Peyer's patch (tissue), 4 donors: ENCODE measurements around the gene NOX5. TPM values are rescaled to one million over a fixed set of nuclear protein-coding genes. Genes with fewer than 3 reads are reported as not detected.
A peak's percentile ranks its signal among the peaks of the same experiment; 100 is the strongest.

Source experiments
- DNase-seq, 3 donors: peaks; one replicate each; pipeline ENCODE4 v3.0.0-alpha.2; 2017 to 2019
- H3K27ac ChIP-seq, 4 donors: fragments of 200-600 bp; sonication (generic); one replicate each; pipeline ENCODE4 v1.5.1; 2016 to 2019
- H3K27me3 ChIP-seq, 2 donors: fragments of 200-600 bp; sonication (generic); one replicate each; pipeline ENCODE4 v1.5.1; 2019
- H3K36me3 ChIP-seq, 3 donors: fragments of 200-600 bp; sonication (generic); one replicate each; pipeline ENCODE4 v1.5.1; 2016 to 2019
- H3K4me1 ChIP-seq, 4 donors: fragments of 200-600 bp; sonication (generic); one replicate each; pipeline ENCODE4 v1.5.1; 2016 to 2019
- H3K4me3 ChIP-seq, 4 donors: fragments of 200-600 bp; sonication (generic); 1 replicate in 3 of 4; 2 replicates in 1 of 4; pipeline ENCODE4 v1.5.1; 2016 to 2019; ENCODE audit warnings: mild to moderate bottlenecking in 1 of 4
- H3K9me3 ChIP-seq, 4 donors: fragments of 200-600 bp; sonication (generic); one replicate each; pipeline ENCODE4 v1.5.1; 2016 to 2019; ENCODE audit warnings: mild to moderate bottlenecking in 1 of 4
- POLR2A ChIP-seq, 2 donors: fragments of 450-650 bp; IDR thresholded peaks; one replicate each; pipeline ENCODE4 v1.5.1; 2017; ENCODE audit warnings: antibody characterized with exemption in 2 of 2, mild to moderate bottlenecking in 2 of 2, moderate library complexity in 2 of 2
- total RNA-seq, 4 donors: library from RNA; depleted of rRNA; stranded (reverse); fragments of >200 nt; gene quantifications; one replicate each; pipeline ENCODE4 v1.1.0, GENCODE V29; 2016
- TF ChIP-seq, protein P1 (sequence below), 6 experiments: fragments of 450-650 bp in 4 of 6; fragments of 200-600 bp in 2 of 6; sonication (generic) in 1 of 6; IDR thresholded peaks; one replicate each; pipeline ENCODE4 v1.5.1; 2017 to 2019; ENCODE audit warnings: antibody characterized with exemption in 6 of 6, mild to moderate bottlenecking in 3 of 6, moderate library complexity in 1 of 6

NOX5 gene
- total RNA-seq, 4 donors from 2014 or later = 0.13 to 5.0 TPM; not detected in 2

- H3K36me3 ChIP-seq = no peaks in the 10 kb centered on the region
- no peak for DNase-seq
- H3K27me3 ChIP-seq = no peaks in the 10 kb centered on the region
- no peak overlapping the region for H3K4me3 ChIP-seq
- H3K4me1 ChIP-seq = no peaks in the 10 kb centered on the region
- TF ChIP-seq, protein P1, sequence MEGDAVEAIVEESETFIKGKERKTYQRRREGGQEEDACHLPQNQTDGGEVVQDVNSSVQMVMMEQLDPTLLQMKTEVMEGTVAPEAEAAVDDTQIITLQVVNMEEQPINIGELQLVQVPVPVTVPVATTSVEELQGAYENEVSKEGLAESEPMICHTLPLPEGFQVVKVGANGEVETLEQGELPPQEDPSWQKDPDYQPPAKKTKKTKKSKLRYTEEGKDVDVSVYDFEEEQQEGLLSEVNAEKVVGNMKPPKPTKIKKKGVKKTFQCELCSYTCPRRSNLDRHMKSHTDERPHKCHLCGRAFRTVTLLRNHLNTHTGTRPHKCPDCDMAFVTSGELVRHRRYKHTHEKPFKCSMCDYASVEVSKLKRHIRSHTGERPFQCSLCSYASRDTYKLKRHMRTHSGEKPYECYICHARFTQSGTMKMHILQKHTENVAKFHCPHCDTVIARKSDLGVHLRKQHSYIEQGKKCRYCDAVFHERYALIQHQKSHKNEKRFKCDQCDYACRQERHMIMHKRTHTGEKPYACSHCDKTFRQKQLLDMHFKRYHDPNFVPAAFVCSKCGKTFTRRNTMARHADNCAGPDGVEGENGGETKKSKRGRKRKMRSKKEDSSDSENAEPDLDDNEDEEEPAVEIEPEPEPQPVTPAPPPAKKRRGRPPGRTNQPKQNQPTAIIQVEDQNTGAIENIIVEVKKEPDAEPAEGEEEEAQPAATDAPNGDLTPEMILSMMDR (IDR thresholded peaks at IDR 0.05) = no peak
- no peak for TF ChIP-seq POLR2A (IDR thresholded peaks at IDR 0.05)
- H3K27ac ChIP-seq = no peak overlapping the region
- no peaks in the 10 kb centered on the region for H3K9me3 ChIP-seq
Measured at GRCh38 chr15:69021895-69022294, 7.4 kb downstream of the NOX5 start.

DNA sequence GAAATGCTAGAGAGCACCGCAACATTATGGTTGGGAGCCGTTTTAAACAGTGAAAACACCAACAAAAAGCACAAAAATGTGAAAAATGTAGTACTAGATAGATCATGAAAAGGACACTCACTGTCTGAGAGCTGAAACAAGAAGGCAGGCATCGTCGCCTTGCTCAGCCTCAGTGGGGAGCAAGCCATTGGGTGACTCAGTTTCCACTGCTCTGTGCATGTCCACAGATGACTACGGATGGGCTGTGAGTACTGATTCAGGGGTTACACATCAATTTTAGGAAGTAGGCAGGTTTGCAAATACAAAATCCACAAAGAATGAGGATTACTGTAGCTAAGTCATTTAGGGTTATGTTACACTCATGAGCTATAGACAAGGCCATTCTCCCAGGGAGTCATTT is 10.8 kb downstream of the NOX5 start:
- H3K9me3 ChIP-seq = no peaks in the 10 kb centered on the region
- DNase-seq = no peak
- no peaks in the 10 kb centered on the region for H3K4me1 ChIP-seq
- no peak for TF ChIP-seq POLR2A (IDR thresholded peaks at IDR 0.05)
- TF ChIP-seq, protein P1 (IDR thresholded peaks at IDR 0.05) = no peak
- no peaks in the 10 kb centered on the region for H3K27me3 ChIP-seq
- H3K4me3 ChIP-seq = no peak overlapping the region
- H3K27ac ChIP-seq = no peak overlapping the region
- H3K36me3 ChIP-seq = no peaks in the 10 kb centered on the region

DNA sequence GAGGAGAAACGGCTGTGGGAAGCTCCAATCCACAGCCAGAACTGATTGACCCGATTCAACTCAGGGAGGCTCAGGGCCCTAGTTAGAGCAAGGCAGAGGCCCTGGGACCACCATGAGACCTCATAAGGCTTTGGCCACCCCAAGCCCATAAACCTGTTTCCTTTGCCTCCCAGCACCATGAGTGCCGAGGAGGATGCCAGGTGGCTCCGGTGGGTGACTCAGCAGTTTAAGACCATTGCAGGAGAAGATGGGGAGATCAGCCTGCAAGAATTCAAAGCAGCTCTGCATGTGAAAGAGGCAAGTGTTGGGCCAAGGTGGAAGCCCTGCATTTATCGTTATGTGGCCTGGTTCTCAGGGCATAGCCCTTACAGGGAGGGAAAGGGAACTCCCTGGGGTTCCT is 11.9 kb downstream of the NOX5 start:
- H3K9me3 ChIP-seq = no peaks in the 10 kb centered on the region
- H3K4me1 ChIP-seq = peaks cover 0 to 1% (median 0%) of the 10 kb centered on the region in 4 donors
- no peak overlapping the region for H3K27ac ChIP-seq
- no peak for DNase-seq
- H3K27me3 ChIP-seq = no peaks in the 10 kb centered on the region
- no peak overlapping the region for H3K4me3 ChIP-seq
- TF ChIP-seq, protein P1 (IDR thresholded peaks at IDR 0.05) = no peak
- no peak for TF ChIP-seq POLR2A (IDR thresholded peaks at IDR 0.05)
- H3K36me3 ChIP-seq = no peaks in the 10 kb centered on the region

- DNase-seq = no peak
- Histone ChIP-seq H3K27me3 (no peaks in the 10 kb centered on the region), H3K9me3 (no peaks in the 10 kb centered on the region), H3K36me3 (no peaks in the 10 kb centered on the region), H3K27ac (no peak overlapping the region), H3K4me1 (peaks cover 0 to 11% (median 0%) of the 10 kb centered on the region in 4 donors), H3K4me3 (no peak overlapping the region)
- no peak for TF ChIP-seq POLR2A (IDR thresholded peaks at IDR 0.05)
- TF ChIP-seq, protein P1 (IDR thresholded peaks at IDR 0.05) = no peak
Measured at GRCh38 chr15:69027976-69028518, 13.6 kb downstream of the NOX5 start.

- Histone ChIP-seq H3K9me3 (no peaks in the 10 kb centered on the region), H3K36me3 (no peaks in the 10 kb centered on the region), H3K4me3 (peak overlapping the region in 3 of 4 donors; percentile 7 to 50 (median 40)), H3K27ac (no peak overlapping the region), H3K27me3 (no peaks in the 10 kb centered on the region), H3K4me1 (peaks cover 0 to 11% (median 0%) of the 10 kb centered on the region in 4 donors)
- peak in 2 of 3 donors; percentile 63 to 68 for DNase-seq
- TF ChIP-seq, protein P1 (IDR thresholded peaks at IDR 0.05) = peak in 4 of 6 experiments; percentile 37 to 59 (median 52)
- TF ChIP-seq POLR2A (IDR thresholded peaks at IDR 0.05) = no peak
Measured at GRCh38 chr15:69031013-69032001, 16.8 kb downstream of the NOX5 start.
